Pancreas (tissue), 8 donors: Measurements from ENCODE around the gene CLPSL1. TPM values are rescaled to one million over a fixed set of nuclear protein-coding genes. Genes with fewer than 3 reads are reported as not detected.

Experiments used
- polyA plus RNA-seq, 2 donors: library from polyadenylated mRNA; stranded (reverse); fragments of 200-250 nt; gene quantifications; one replicate each; pipeline ENCODE4 v1.2.3, GENCODE V29; 2013
- total RNA-seq, 6 donors: library from RNA; stranded (reverse); fragmentation: NEBNext Ultra II Directional in 4 of 6; extraction: Animal tissue kit (Norgen Biotek cat#: 25700) in 4 of 6; gene quantifications; one replicate each; pipeline versions ENCODE4 v1.2.1 to v1.2.4, GENCODE V29; 2021 to 2023
- donor health status: healthy with polysubstance abuse.
- donor health status: DM: no; HTN: no; CAD: no; lungs with moderate emphysema.
- donor health status: DM: no; HTN: no; CAD: no.
- donor health status: Bipolar disorder and iron deficiency.
- donor health status: DM: yes; HTN: yes; CAD: no.
- donor health status: DM: no; HTN: no; CAD: no.
- donor health status: DM: no; HTN: no; CAD: no.
- donor health status: DM: yes; HTN: yes; CAD: no.

Gene CLPSL1
- total and polyA plus RNA-seq, 8 donors = 6.0 to 102 (median 39.8) TPM; not detected in 1

Other genes with a start within 250 kb of the CLPSL1 start
- gene FKBP5, start 92.1 kb upstream of the CLPSL1 start, total RNA-seq = 10 to 100 TPM; 13.0 to 78.4 (median 61.3) TPM
- gene FKBP5, start 92.1 kb upstream of the CLPSL1 start, polyA plus RNA-seq = 10 to 100 TPM; 31.8 to 44.1 TPM
- under 1 TPM; 0.12 to 0.75 (median 0.44) TPM for gene ARMC12, start 44.0 kb upstream of the CLPSL1 start, total RNA-seq
- gene ARMC12, start 44.0 kb upstream of the CLPSL1 start, polyA plus RNA-seq = 1 to 10 TPM; 2.2 to 2.6 TPM
- 1 to 10 TPM; 1.4 to 4.3 (median 2.8) TPM for gene CLPSL2, start 4.4 kb upstream of the CLPSL1 start, total RNA-seq
- 1 to 10 TPM in 1 of 2 donors, under 1 TPM in 1; 0.61 to 2.5 TPM for gene CLPSL2, start 4.4 kb upstream of the CLPSL1 start, polyA plus RNA-seq
- over 10,000 TPM; 11,272 to 45,930 (median 22,757) TPM for gene CLPS, start 16.3 kb downstream of the CLPSL1 start, total RNA-seq
- over 10,000 TPM; 11,669 to 15,701 TPM for gene CLPS, start 16.3 kb downstream of the CLPSL1 start, polyA plus RNA-seq
- 1 to 10 TPM; 1.3 to 4.2 (median 2.8) TPM for gene LHFPL5, start 24.3 kb downstream of the CLPSL1 start, total RNA-seq
- gene LHFPL5, start 24.3 kb downstream of the CLPSL1 start, polyA plus RNA-seq = 1 to 10 TPM; 2.0 to 3.3 TPM
- gene SRPK1, start 140.1 kb downstream of the CLPSL1 start, total RNA-seq = 10 to 100 TPM; 21.8 to 34.9 (median 30.5) TPM
- gene SRPK1, start 140.1 kb downstream of the CLPSL1 start, polyA plus RNA-seq = 1 to 10 TPM; 8.8 to 9.8 TPM
- gene SLC26A8, start 243.6 kb downstream of the CLPSL1 start, total RNA-seq = under 1 TPM in 1 of 6 donors, not detected in 5; 0.06 TPM
- under 1 TPM; 0.07 to 0.11 TPM for gene SLC26A8, start 243.6 kb downstream of the CLPSL1 start, polyA plus RNA-seq
- 10 to 100 TPM; 13.3 to 29.9 (median 18.7) TPM for gene MAPK14, start 246.8 kb downstream of the CLPSL1 start, total RNA-seq
- gene MAPK14, start 246.8 kb downstream of the CLPSL1 start, polyA plus RNA-seq = 10 to 100 TPM in 1 of 2 donors, 1 to 10 TPM in 1; 6.8 to 12.4 TPM